Pancreas (tissue), 10 donors: ENCODE data around the gene SCAF1. TPM values are rescaled to one million over a fixed set of nuclear protein-coding genes. Genes with fewer than 3 reads are reported as not detected.
A peak's percentile ranks its signal among the peaks of the same experiment; 100 is the strongest.

Experiments
- ATAC-seq, 4 donors: fragments of 200-7000 bp; cut with Tn5 transposase; one replicate each; pipeline versions ENCODE4 v1.8.0 to v1.9.1; 2020; ENCODE audit warnings: mild to moderate bottlenecking in 4 of 4, moderate library complexity in 4 of 4
- DNase-seq, 6 donors: peaks; one replicate each; pipeline ENCODE4 v3.0.0-alpha.2; 2020
- FAIRE-seq: peaks from 2 replicates; lab custom pipeline; 2012; peaks lifted over from hg19 to GRCh38; lab: Jason Lieb, UNC
- H3K27ac ChIP-seq, 4 donors: fragments of 200-600 bp; sonication (generic); 1 replicate in 3 of 4; 2 replicates in 1 of 4; pipeline versions ENCODE4 v1.5.0 to v1.8.0; 2020
- H3K27me3 ChIP-seq, 4 donors: fragments of 200-600 bp; one replicate each; pipeline ENCODE4 v1.8.0; 2021
- H3K36me3 ChIP-seq, 3 donors: fragments of 200-600 bp; sonication (generic) in 1 of 3; one replicate each; pipeline versions ENCODE4 v1.5.0 to v1.8.0; 2020 to 2021
- H3K4me1 ChIP-seq, 3 donors: fragments of 200-600 bp; one replicate each; pipeline ENCODE4 v1.8.0; 2021
- H3K4me3 ChIP-seq, 4 donors: fragments of 200-600 bp; sonication (generic) in 2 of 4; one replicate each; pipeline versions ENCODE4 v1.5.0 to v1.8.0; 2020 to 2021
- H3K9me3 ChIP-seq, 4 donors: fragments of 200-600 bp; one replicate each; pipeline ENCODE4 v1.8.0; 2021
- CTCF ChIP-seq, 4 donors: fragments of 200-600 bp; sonication (generic) in 3 of 4; IDR thresholded peaks; one replicate each; pipeline versions ENCODE4 v1.5.0 to v1.8.0; 2021; ENCODE audit warnings: antibody characterized with exemption in 4 of 4
- WGBS, 2 donors: extraction: QIAGEN DNeasy Blood & Tissue Kit; methylation state at CpG; one replicate each; pipeline ENCODE4 v1.1.7; 2013; 5-methylcytosine and 5-hydroxymethylcytosine counted together
- intact Hi-C, 3 donors: fragments of 100-400 bp; cut with DNase I; formaldehyde crosslinking; loops; one replicate each; pipeline versions ENCODE4 v1.11.1 to v1.14.2; 2022
- polyA plus RNA-seq, 2 donors: library from polyadenylated mRNA; stranded (reverse); fragments of 200-250 nt; gene quantifications; one replicate each; pipeline ENCODE4 v1.2.3, GENCODE V29; 2013
- total RNA-seq, 6 donors: library from RNA; stranded (reverse); fragmentation: NEBNext Ultra II Directional in 4 of 6; extraction: Animal tissue kit (Norgen Biotek cat#: 25700) in 4 of 6; gene quantifications; one replicate each; pipeline versions ENCODE4 v1.2.1 to v1.2.4, GENCODE V29; 2021 to 2023
- donor health status: healthy with polysubstance abuse.
- donor health status: DM: no; HTN: no; CAD: no; lungs with moderate emphysema.
- donor health status: DM: no; HTN: no; CAD: no.
- donor health status: control.
- donor health status: control.
- donor health status: Bipolar disorder and iron deficiency.
- donor health status: DM: yes; HTN: yes; CAD: no.
- donor health status: DM: no; HTN: no; CAD: no.
- donor health status: DM: no; HTN: no; CAD: no.
- donor health status: DM: yes; HTN: yes; CAD: no.

SCAF1 gene
- total and polyA plus RNA-seq, 8 donors, result 17.3 to 34.8 (median 28.3) TPM

- no peak for TF ChIP-seq CTCF (IDR thresholded peaks at IDR 0.05)
- Histone ChIP-seq H3K27ac (peak overlapping the region in 1 of 4 donors; percentile 83), H3K4me3 (peak overlapping the region in 1 of 4 donors; percentile 98), H3K4me1 (peaks cover 0 to 21% (median 13%) of the 10 kb centered on the region in 3 donors), H3K9me3 (no peaks in the 10 kb centered on the region), H3K36me3 (peaks cover 2 to 8% (median 6%) of the 10 kb centered on the region in 3 donors), H3K27me3 (no peaks in the 10 kb centered on the region)
- WGBS, 2 donors, result 47 to 48% methylated on average over 11 to 12 of the region's 12 CpGs
- ATAC-seq (no peak), FAIRE-seq (no peak), DNase-seq (peak in 3 of 6 donors; percentile 22 to 49 (median 38))
- intact Hi-C loops, result loop anchor here in 1 of 3 donors (10.0 kb wide), 1 partner anchor 94 kb away; the partner anchor contains the start of genes NOSIP and PRRG2
Observed at GRCh38 chr19:49678985-49679770, 37.2 kb downstream of the SCAF1 start.

GRCh38 chr19:49679771-49680413 is 37.9 kb downstream of the SCAF1 start:
- no peak overlapping the region for H3K27ac ChIP-seq

GRCh38 chr19:49680421-49681351 is 38.7 kb downstream of the SCAF1 start:
- peaks cover 6 to 17% (median 13%) of the 10 kb centered on the region in 3 donors for H3K36me3 ChIP-seq
- H3K9me3 ChIP-seq, result no peaks in the 10 kb centered on the region
- H3K27me3 ChIP-seq, result no peaks in the 10 kb centered on the region
- peak overlapping the region in 2 of 4 donors; percentile 44 to 48 for H3K27ac ChIP-seq
- ATAC-seq (peak in 3 of 4 donors; percentile 24 to 35 (median 35)), DNase-seq (peak; percentile 82 to 99 (median 94)), FAIRE-seq (no peak)
- peak; percentile 99 to 100 (median 100) for TF ChIP-seq CTCF (IDR thresholded peaks at IDR 0.05)
- intact Hi-C loops, result no loop called here
- peaks cover 0 to 21% (median 12%) of the 10 kb centered on the region in 3 donors for H3K4me1 ChIP-seq
- peak overlapping the region in 1 of 4 donors; percentile 23 for H3K4me3 ChIP-seq
- WGBS, 2 donors, result 27 to 32% methylated on average over 40 of the region's 40 CpGs

More at GRCh38 chr19:49679771-49680413, 37.9 kb downstream of the SCAF1 start:
- DNase-seq (peak in 3 of 6 donors; percentile 34 to 44 (median 41)), ATAC-seq (no peak), FAIRE-seq (no peak)
- Histone ChIP-seq H3K36me3 (peaks cover 6 to 11% (median 11%) of the 10 kb centered on the region in 3 donors), H3K27me3 (no peaks in the 10 kb centered on the region), H3K4me3 (no peak overlapping the region), H3K4me1 (peaks cover 0 to 21% (median 13%) of the 10 kb centered on the region in 3 donors), H3K9me3 (no peaks in the 10 kb centered on the region)
- WGBS, 2 donors, result 61 to 62% methylated on average over 10 of the region's 10 CpGs
- TF ChIP-seq CTCF (IDR thresholded peaks at IDR 0.05), result no peak
- intact Hi-C loops, result loop anchor here in 1 of 3 donors (10.0 kb wide), 1 partner anchor 95 kb away; the partner anchor contains the start of genes NOSIP and PRRG2

GRCh38 chr19:49681830-49682229 is 39.8 kb downstream of the SCAF1 start:
- intact Hi-C loops, result no loop called here
- no peak overlapping the region for H3K27ac ChIP-seq
- peaks cover 0 to 17% (median 8%) of the 10 kb centered on the region in 3 donors for H3K4me1 ChIP-seq
- DNase-seq (peak in 1 of 6 donors; percentile 19), FAIRE-seq (no peak), ATAC-seq (no peak)
- peaks cover 6 to 25% (median 17%) of the 10 kb centered on the region in 3 donors for H3K36me3 ChIP-seq
- TF ChIP-seq CTCF (IDR thresholded peaks at IDR 0.05), result no peak
- H3K27me3 ChIP-seq, result no peaks in the 10 kb centered on the region
- H3K9me3 ChIP-seq, result no peaks in the 10 kb centered on the region
- 76 to 82% methylated on average over 19 of the region's 19 CpGs for WGBS, 2 donors
- no peak overlapping the region for H3K4me3 ChIP-seq
